Gastrocnemius medialis (tissue), 4 donors: ENCODE data around the gene MAN1B1.
"Not testable (repeated sequence)": the region's sequence is repeated elsewhere in the genome, so short reads cannot be mapped to it uniquely, and the experiment has no call there.

Experiments
- POLR2A ChIP-seq, 2 donors: fragments of 450-650 bp; IDR thresholded peaks; one replicate each; pipeline ENCODE4 v1.6.1; 2017; ENCODE audit warnings: antibody characterized with exemption in 2 of 2, mild to moderate bottlenecking in 2 of 2, moderate library complexity in 2 of 2
- TF ChIP-seq, protein P1 (sequence below), 5 experiments: fragments of 450-650 bp in 3 of 5; fragments of 200-600 bp in 2 of 5; sonication (generic) in 2 of 5; IDR thresholded peaks in 4 of 5; conservative IDR thresholded peaks in 1 of 5; 1 replicate in 4 of 5; 2 replicates in 1 of 5; pipeline ENCODE4 v1.5.1; 2016 to 2019; ENCODE audit warnings: antibody characterized with exemption in 5 of 5, mild to moderate bottlenecking in 3 of 5, moderate library complexity in 3 of 5

- TF ChIP-seq, protein P1, sequence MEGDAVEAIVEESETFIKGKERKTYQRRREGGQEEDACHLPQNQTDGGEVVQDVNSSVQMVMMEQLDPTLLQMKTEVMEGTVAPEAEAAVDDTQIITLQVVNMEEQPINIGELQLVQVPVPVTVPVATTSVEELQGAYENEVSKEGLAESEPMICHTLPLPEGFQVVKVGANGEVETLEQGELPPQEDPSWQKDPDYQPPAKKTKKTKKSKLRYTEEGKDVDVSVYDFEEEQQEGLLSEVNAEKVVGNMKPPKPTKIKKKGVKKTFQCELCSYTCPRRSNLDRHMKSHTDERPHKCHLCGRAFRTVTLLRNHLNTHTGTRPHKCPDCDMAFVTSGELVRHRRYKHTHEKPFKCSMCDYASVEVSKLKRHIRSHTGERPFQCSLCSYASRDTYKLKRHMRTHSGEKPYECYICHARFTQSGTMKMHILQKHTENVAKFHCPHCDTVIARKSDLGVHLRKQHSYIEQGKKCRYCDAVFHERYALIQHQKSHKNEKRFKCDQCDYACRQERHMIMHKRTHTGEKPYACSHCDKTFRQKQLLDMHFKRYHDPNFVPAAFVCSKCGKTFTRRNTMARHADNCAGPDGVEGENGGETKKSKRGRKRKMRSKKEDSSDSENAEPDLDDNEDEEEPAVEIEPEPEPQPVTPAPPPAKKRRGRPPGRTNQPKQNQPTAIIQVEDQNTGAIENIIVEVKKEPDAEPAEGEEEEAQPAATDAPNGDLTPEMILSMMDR (IDR thresholded peaks at IDR 0.05 in 4 of 5, conservative IDR thresholded peaks at IDR 0.05 in 1 of 5), result not testable (repeated sequence)
- not testable (repeated sequence) for TF ChIP-seq POLR2A (IDR thresholded peaks at IDR 0.05)
Measured at GRCh38 chr9:137118092-137118603, 31.4 kb downstream of the MAN1B1 start.
